ENCODE data around the gene TARBP1.
"Not testable (repeated sequence)": the region's sequence is repeated elsewhere in the genome, so short reads cannot be mapped to it uniquely, and the experiment has no call there.

- TF ChIP-seq CTCF, POLR2A (IDR thresholded peaks at IDR 0.05): not testable (repeated sequence)
These were observed 99.3 kb downstream of the TARBP1 start for GRCh38 chr1:234379591-234380109.

Measured in thyroid gland (tissue), 4 donors.